ENCODE data around the gene KHK. TPM values are rescaled to one million over a fixed set of nuclear protein-coding genes. Genes with fewer than 3 reads are reported as not detected.

The KHK gene
- total and polyA plus RNA-seq, 4 experiments from 2014 or later = 6.0 to 8.6 (median 7.2) TPM

- peaks cover 12 to 53% of the 10 kb centered on the region in 2 donors for H3K36me3 Mint-ChIP-seq
- CTCF ChIA-PET (ENCODE audit: partially characterized antibody) = interaction anchor here (1.3 kb wide), 1 partner anchor 25 kb away, joined by 3 read pairs; no protein-coding TSS in a partner anchor
These were observed 44.8 kb upstream of the KHK start for GRCh38 chr2:27041752-27042151.

DNA sequence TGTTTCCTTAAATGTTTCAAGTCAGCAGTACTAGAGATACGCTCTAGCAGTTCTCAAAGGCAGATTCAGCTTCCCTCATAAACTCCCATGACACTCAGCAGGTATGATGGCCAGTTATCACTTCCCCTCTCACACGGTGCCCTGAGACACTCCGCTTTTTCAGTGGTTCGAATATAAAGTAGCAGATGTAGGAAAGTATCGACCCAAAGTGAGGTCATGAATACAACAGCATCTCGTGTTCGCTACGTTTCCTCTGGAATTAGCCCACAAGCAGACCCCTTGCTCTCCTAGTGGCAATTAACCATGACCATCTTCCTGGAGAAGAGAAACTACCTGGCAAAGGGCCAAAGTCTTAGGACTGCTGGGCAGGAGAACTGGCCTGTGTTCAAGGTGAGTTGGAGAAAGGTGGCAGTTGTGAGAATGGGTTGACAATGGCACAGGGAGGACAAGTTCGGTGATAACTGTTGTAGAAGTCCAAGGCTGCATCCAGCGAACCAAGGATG is 44.4 kb upstream of the KHK start:
- H3K4me3 ChIP-seq (ENCODE audit: low read length in 2 of 2) = no peak overlapping the region
- H3K4me1 ChIP-seq (ENCODE audit: insufficient read depth, low read length) = no peaks in the 10 kb centered on the region
- peaks cover 40% of the 10 kb centered on the region for H3K36me3 ChIP-seq (ENCODE audit: insufficient read depth, low read length)
- Mint-ChIP-seq H3K4me1 (peaks cover 0 to 1% (median 0%) of the 10 kb centered on the region in 4 donors), H3K4me3 (no peak overlapping the region), H3K36me3 (peaks cover 12 to 48% of the 10 kb centered on the region in 2 donors), H3K27me3 (no peaks in the 10 kb centered on the region), H3K27ac (peak overlapping the region in 2 of 7 donors; percentile 16 to 35), H3K9me3 (no peaks in the 10 kb centered on the region)
- H3K9me3 ChIP-seq (ENCODE audit: control insufficient read depth in 1 of 2, low read length in 2 of 2) = no peaks in the 10 kb centered on the region
- DNase-seq = no peak
- ChIA-PET CTCF (ENCODE audit: partially characterized antibody) (no interaction called here), POLR2A (ENCODE audit: partially characterized antibody) (interaction anchor here (1.4 kb wide), 1 partner anchor 9 kb away, joined by 7 read pairs; the partner anchor contains the start of gene AGBL5)
- no peaks in the 10 kb centered on the region for H3K27me3 ChIP-seq (ENCODE audit: insufficient read depth, low read length)
- H3K27ac ChIP-seq (ENCODE audit: low read depth, low read length) = no peak overlapping the region
- intact Hi-C loops (cut with micrococcal nuclease) = no loop called here

More at GRCh38 chr2:27041752-27042151, 44.8 kb upstream of the KHK start:
- POLR2A ChIA-PET (ENCODE audit: partially characterized antibody) = interaction anchor here (4.5 kb wide), 1 partner anchor 9 kb away, joined by 37 read pairs; the partner anchor contains the start of gene AGBL5
- Histone ChIP-seq H3K4me3 (ENCODE audit: low read length in 2 of 2) (no peak overlapping the region), H3K27me3 (ENCODE audit: insufficient read depth, low read length) (no peaks in the 10 kb centered on the region), H3K9me3 (ENCODE audit: control insufficient read depth in 1 of 2, low read length in 2 of 2) (no peaks in the 10 kb centered on the region), H3K4me1 (ENCODE audit: insufficient read depth, low read length) (no peaks in the 10 kb centered on the region), H3K36me3 (ENCODE audit: insufficient read depth, low read length) (peaks cover 45% of the 10 kb centered on the region), H3K27ac (ENCODE audit: low read depth, low read length) (no peak overlapping the region)
- no peak overlapping the region for H3K4me3 Mint-ChIP-seq
- no peak for DNase-seq
- intact Hi-C loops (cut with micrococcal nuclease) = no loop called here
- H3K9me3 Mint-ChIP-seq = no peaks in the 10 kb centered on the region
- H3K4me1 Mint-ChIP-seq = peaks cover 0 to 1% (median 0%) of the 10 kb centered on the region in 4 donors
- no peak overlapping the region for H3K27ac Mint-ChIP-seq
- no peaks in the 10 kb centered on the region for H3K27me3 Mint-ChIP-seq

DNA sequence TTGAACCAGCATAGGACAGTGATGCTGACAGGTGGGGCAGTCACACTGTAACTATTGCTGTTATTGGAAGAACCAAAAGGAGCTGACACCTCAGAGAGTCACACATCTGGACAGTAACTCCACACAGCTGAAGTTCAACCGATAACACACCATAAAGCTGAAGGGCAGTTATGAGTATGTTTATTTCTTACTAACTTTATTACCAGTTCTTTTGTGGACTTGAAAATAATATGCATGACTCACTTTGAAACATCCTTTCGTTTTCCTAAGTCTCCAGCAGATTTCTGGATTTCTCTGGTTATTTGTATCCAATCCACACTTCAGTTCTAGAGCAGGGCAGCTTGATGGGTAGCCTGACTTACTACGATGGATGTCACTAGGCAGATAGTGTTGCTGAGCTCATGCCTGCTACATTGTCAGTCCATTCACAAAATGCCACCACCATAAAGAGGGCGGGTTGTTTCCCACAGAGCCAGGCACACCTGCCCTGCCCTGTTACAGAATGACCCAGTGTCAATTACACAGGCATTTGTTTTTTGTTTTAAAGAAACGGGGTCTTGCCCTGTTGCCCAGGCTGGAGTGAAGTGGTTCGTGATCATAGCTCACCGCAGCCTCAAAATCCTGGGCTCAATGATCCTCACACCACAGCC is 43.5 kb upstream of the KHK start:
- DNase-seq = no peak
- H3K4me3 ChIP-seq (ENCODE audit: low read length in 2 of 2) = no peak overlapping the region
- Mint-ChIP-seq H3K4me3 (no peak overlapping the region), H3K9me3 (no peaks in the 10 kb centered on the region), H3K36me3 (peaks cover 12 to 39% of the 10 kb centered on the region in 2 donors), H3K27me3 (no peaks in the 10 kb centered on the region), H3K4me1 (peaks cover 0 to 3% (median 0%) of the 10 kb centered on the region in 4 donors), H3K27ac (peak overlapping the region in 5 of 7 donors; percentile 6 to 72 (median 35))
- POLR2A ChIA-PET (ENCODE audit: partially characterized antibody) = interaction anchor here (1.4 kb wide), 1 partner anchor 8 kb away, joined by 7 read pairs; the partner anchor contains the start of gene AGBL5
- CTCF ChIA-PET (ENCODE audit: partially characterized antibody) = no interaction called here
- intact Hi-C loops (cut with micrococcal nuclease) = no loop called here
- H3K27me3 ChIP-seq (ENCODE audit: insufficient read depth, low read length) = no peaks in the 10 kb centered on the region
- no peaks in the 10 kb centered on the region for H3K9me3 ChIP-seq (ENCODE audit: control insufficient read depth in 1 of 2, low read length in 2 of 2)
- H3K36me3 ChIP-seq (ENCODE audit: insufficient read depth, low read length) = peaks cover 31% of the 10 kb centered on the region
- no peaks in the 10 kb centered on the region for H3K4me1 ChIP-seq (ENCODE audit: insufficient read depth, low read length)
- no peak overlapping the region for H3K27ac ChIP-seq (ENCODE audit: low read depth, low read length)

GRCh38 chr2:27049422-27050280 is 36.9 kb upstream of the KHK start:
- Histone ChIP-seq H3K4me3 (ENCODE audit: low read length in 2 of 2) (peak overlapping the region; percentile 89 to 93), H3K27me3 (ENCODE audit: insufficient read depth, low read length) (no peaks in the 10 kb centered on the region), H3K36me3 (ENCODE audit: insufficient read depth, low read length) (no peaks in the 10 kb centered on the region), H3K9me3 (ENCODE audit: control insufficient read depth in 1 of 2, low read length in 2 of 2) (no peaks in the 10 kb centered on the region), H3K4me1 (ENCODE audit: insufficient read depth, low read length) (peaks cover 14% of the 10 kb centered on the region), H3K27ac (ENCODE audit: low read depth, low read length) (peak overlapping the region; percentile 78)
- Mint-ChIP-seq H3K4me1 (peaks cover 14 to 28% (median 20%) of the 10 kb centered on the region in 4 donors), H3K27me3 (peaks cover 6 to 13% of the 10 kb centered on the region in 2 donors), H3K9me3 (peaks cover 0 to 14% (median 7%) of the 10 kb centered on the region in 8 donors), H3K27ac (peak overlapping the region; percentile 98 to 100 (median 100)), H3K4me3 (peak overlapping the region; percentile 93 to 100 (median 99)), H3K36me3 (peaks cover 0 to 27% of the 10 kb centered on the region in 2 donors)
- ChIA-PET POLR2A (ENCODE audit: partially characterized antibody) (interaction anchor here (0.6 to 13.9 kb wide), 13 partner anchors 10 to 1171 kb away, joined by 3 to 402 read pairs (median 8); partner anchors contain the start of genes ABHD1, ASXL2, EMILIN1 and KHK), CTCF (ENCODE audit: partially characterized antibody) (interaction anchor here (0.7 to 2.9 kb wide), 11 partner anchors 10 to 86 kb away, joined by 3 to 14 read pairs (median 4); partner anchors contain the start of genes OST4 and TMEM214)
- intact Hi-C loops (cut with micrococcal nuclease) = loop anchor here (1.0 kb wide), 3 partner anchors 17 to 85 kb away; partner anchors contain the start of genes KHK, PREB and TMEM214
- DNase-seq = peak; percentile 56 to 76 (median 57)

GRCh38 chr2:27050281-27050995 is 36.1 kb upstream of the KHK start:
- Histone ChIP-seq H3K4me3 (ENCODE audit: low read length in 2 of 2) (peak overlapping the region; percentile 89 to 93), H3K27ac (ENCODE audit: low read depth, low read length) (peak overlapping the region; percentile 78), H3K4me1 (ENCODE audit: insufficient read depth, low read length) (peaks cover 14% of the 10 kb centered on the region), H3K27me3 (ENCODE audit: insufficient read depth, low read length) (no peaks in the 10 kb centered on the region), H3K9me3 (ENCODE audit: control insufficient read depth in 1 of 2, low read length in 2 of 2) (no peaks in the 10 kb centered on the region), H3K36me3 (ENCODE audit: insufficient read depth, low read length) (peaks cover 5% of the 10 kb centered on the region)
- intact Hi-C loops (cut with micrococcal nuclease) = loop anchor here (1.0 kb wide), 3 partner anchors 18 to 84 kb away; partner anchors contain the start of genes KHK, PREB and TMEM214
- Mint-ChIP-seq H3K36me3 (peaks cover 5 to 35% of the 10 kb centered on the region in 2 donors), H3K9me3 (peaks cover 0 to 14% (median 7%) of the 10 kb centered on the region in 8 donors), H3K27ac (peak overlapping the region; percentile 98 to 100 (median 100)), H3K4me1 (peaks cover 14 to 28% (median 20%) of the 10 kb centered on the region in 4 donors), H3K4me3 (peak overlapping the region; percentile 93 to 100 (median 99)), H3K27me3 (peaks cover 6 to 13% of the 10 kb centered on the region in 2 donors)
- ChIA-PET CTCF (ENCODE audit: partially characterized antibody) (interaction anchor here (1.0 to 2.9 kb wide), 12 partner anchors 11 to 87 kb away, joined by 3 to 14 read pairs (median 4); partner anchors contain the start of genes OST4 and TMEM214), POLR2A (ENCODE audit: partially characterized antibody) (interaction anchor here (0.6 to 13.9 kb wide), 16 partner anchors 11 to 1172 kb away, joined by 3 to 402 read pairs (median 8); partner anchors contain the start of genes ABHD1, ASXL2, ATRAID and EMILIN1)
- peak; percentile 93 to 94 (median 93) for DNase-seq

All from CD4-positive, alpha-beta memory T cell (primary cell).